K562 (cell line): Measurements from ENCODE around the gene SHISA8. TPM values are rescaled to one million over a fixed set of nuclear protein-coding genes. Genes with fewer than 3 reads are reported as not detected.

ENCODE experiments used
- ATAC-seq: fragments of 200-7000 bp; cut with Tn5 transposase; 3 replicates; pipeline ENCODE4 v1.9.1; 2020; ENCODE audit warnings: moderate library complexity
- BruUV-seq: library from RNA; stranded (reverse); fragments of 400-500 nt; replicated peaks from 2 replicates; lab custom pipeline; 2021; lab: Mats Ljungman, UMichigan
- CTCF ChIA-PET: fragments of 300-600 bp; formaldehyde crosslinking; extraction: SDS; loops from one replicate; lab custom pipeline; 2021; ENCODE audit warnings: low intra/inter-chr PET ratio; lab: Yijun Ruan, JAX
- POLR2A ChIA-PET: fragments of 300-600, 350-650 bp; sonication (Branson Sonifier 250); formaldehyde crosslinking; extraction: SDS; loops from one replicate; lab custom pipeline; 2021; ENCODE audit warnings: antibody characterized with exemption, inconsistent platforms; lab: Yijun Ruan, JAX
- DNase-seq, 4 experiments: peaks; one replicate each; pipeline versions ENCODE4 v3.0.0 to v3.0.0-alpha.2; 2011 to 2018; ENCODE audit warnings: low spot score in 3 of 4, mixed read lengths in 3 of 4; ENCODE audit errors: extremely low read depth in 1 of 4
- FAIRE-seq: peaks from 2 replicates; lab custom pipeline; 2011; peaks lifted over from hg19 to GRCh38; lab: Jason Lieb, UNC
- H2AFZ ChIP-seq: 2 replicates; pipeline ENCODE4 v1.6.0; 2011; ENCODE audit warnings: low read depth, low read length, control low read depth, inconsistent platforms
- H3K27ac ChIP-seq: fragments of 200-600 bp; 3 replicates; pipeline ENCODE4 v1.8.0; 2011; ENCODE audit warnings: low read depth, mild to moderate bottlenecking, control low read depth, inconsistent platforms, low read length, moderate library complexity, mixed read lengths; ENCODE audit errors: extremely low read depth
- H3K27me3 ChIP-seq, 2 experiments: fragments of 300-600 bp in 1 of 2; 2 replicates in 1 of 2; 3 replicates in 1 of 2; pipeline versions ENCODE4 v1.6.0 to v1.8.0; 2011; ENCODE audit warnings: inconsistent platforms in 2 of 2, low read length in 2 of 2, mild to moderate bottlenecking in 1 of 2, mixed read lengths in 1 of 2, moderate library complexity in 1 of 2; ENCODE audit not compliant: control insufficient read depth in 2 of 2, insufficient read depth in 2 of 2
- H3K36me3 ChIP-seq: fragments of 300-600 bp; 3 replicates; pipeline ENCODE4 v1.8.0; 2011; ENCODE audit warnings: mild to moderate bottlenecking, low read length, inconsistent platforms; ENCODE audit not compliant: control insufficient read depth, insufficient read depth
- H3K4me1 ChIP-seq, 2 experiments: fragments of 200-600 bp in 1 of 2; replicated peaks in 1 of 2; 2 replicates in 1 of 2; 3 replicates in 1 of 2; pipeline versions ENCODE4 v1.5.1 to v1.8.0; 2011; ENCODE audit warnings: inconsistent platforms in 2 of 2, low read length in 2 of 2, mild to moderate bottlenecking in 1 of 2, mixed read lengths in 1 of 2, moderate library complexity in 1 of 2; ENCODE audit not compliant: control insufficient read depth in 2 of 2, insufficient read depth in 2 of 2
- H3K4me2 ChIP-seq: 2 replicates; pipeline ENCODE4 v1.6.1; 2011; ENCODE audit warnings: low read length, control low read depth, inconsistent platforms, mixed read lengths; ENCODE audit not compliant: insufficient read depth
- H3K4me3 ChIP-seq: fragments of 200-600 bp; sonication (generic), shearing (Covaris generic); 2 replicates; pipeline ENCODE4 v1.5.1; 2016; ENCODE audit warnings: control low read depth, inconsistent platforms
- H3K79me2 ChIP-seq: fragments of 200-600 bp; 3 replicates; pipeline ENCODE4 v1.8.0; 2011; ENCODE audit warnings: low read length, inconsistent platforms; ENCODE audit not compliant: control insufficient read depth, insufficient read depth
- H3K9ac ChIP-seq, 2 experiments: 2 replicates each; pipeline versions ENCODE4 v1.6.0 to v1.6.1; 2011; ENCODE audit warnings: low read depth in 2 of 2, low read length in 2 of 2, control low read depth in 1 of 2, inconsistent platforms in 1 of 2, mild to moderate bottlenecking in 1 of 2, mixed read lengths in 1 of 2; ENCODE audit not compliant: insufficient read depth in 1 of 2
- H3K9me1 ChIP-seq: one replicate; pipeline ENCODE4 v1.6.0; 2011; ENCODE audit warnings: inconsistent platforms, mild to moderate bottlenecking, low read length, moderate library complexity; ENCODE audit not compliant: control insufficient read depth, insufficient read depth
- H3K9me3 ChIP-seq: replicated peaks from 2 replicates; pipeline ENCODE4 v1.5.1; 2011; ENCODE audit warnings: low read depth, low read length, inconsistent platforms; ENCODE audit not compliant: control insufficient read depth, insufficient read depth
- H4K20me1 ChIP-seq: replicated peaks from 2 replicates; pipeline ENCODE4 v1.6.1; 2011; ENCODE audit warnings: low read length, inconsistent platforms, mixed read lengths; ENCODE audit not compliant: control insufficient read depth, insufficient read depth
- ARID1B ChIP-seq: fragments of 450-650 bp; IDR thresholded peaks from 2 replicates; pipeline ENCODE4 v1.6.1; 2016; ENCODE audit warnings: antibody characterized with exemption, mild to moderate bottlenecking, inconsistent platforms
- BACH1 ChIP-seq: fragments of 200-800 bp; sonication (Bioruptor generic); IDR thresholded peaks from 2 replicates; pipeline ENCODE4 v1.6.1; 2016; ENCODE audit warnings: missing genetic modification characterization, missing compliant biosample characterization
- GABPB1 ChIP-seq: sonication (generic); formaldehyde crosslinking; IDR thresholded peaks from 2 replicates; pipeline ENCODE4 v1.8.0; 2022; ENCODE audit warnings: mild to moderate bottlenecking, missing genetic modification reagents
- HIVEP1 ChIP-seq: fragments of 250-450 bp; sonication (Bioruptor Pico); IDR thresholded peaks from 2 replicates; pipeline ENCODE4 v1.4.0; 2020; ENCODE audit warnings: mild to moderate bottlenecking
- HLTF ChIP-seq: fragments of 450-650 bp; IDR thresholded peaks from 2 replicates; pipeline ENCODE4 v1.6.1; 2016
- MXI1 ChIP-seq: IDR thresholded peaks from 2 replicates; pipeline ENCODE4 v1.6.1; 2011; ENCODE audit warnings: low read depth, mild to moderate bottlenecking, improper control_type of control experiment, low read length
- NR2F6 ChIP-seq: fragments of 450-650 bp; formaldehyde crosslinking; IDR thresholded peaks from 2 replicates; pipeline ENCODE4 v1.4.0; 2020; ENCODE audit warnings: mild to moderate bottlenecking
- NUFIP1 ChIP-seq: fragments of 450-650 bp; IDR thresholded peaks from 2 replicates; pipeline ENCODE4 v1.6.1; 2018; ENCODE audit not compliant: partially characterized antibody
- PHF21A ChIP-seq: fragments of 450-650 bp; IDR thresholded peaks from 2 replicates; pipeline ENCODE4 v1.6.1; 2017; ENCODE audit warnings: low read depth, borderline replicate concordance
- ZNF431 ChIP-seq: sonication (generic); formaldehyde crosslinking; IDR thresholded peaks from 2 replicates; pipeline ENCODE4 v1.8.0; 2022; ENCODE audit warnings: mild to moderate bottlenecking, missing genetic modification reagents
- WGBS: fragments of 100-300 bp; shearing (Covaris generic); methylation state at CpG from one replicate; pipeline ENCODE4 v1.1.6; 2016; ENCODE audit warnings: low coverage, mixed read lengths; ENCODE audit not compliant: insufficient coverage; ENCODE audit errors: missing lambda C conversion rate; 5-methylcytosine and 5-hydroxymethylcytosine counted together
- in situ Hi-C: fragments of 300-500 bp; cut with MboI; formaldehyde crosslinking; loops from 4 replicates; pipeline ENCODE4 v1.15.0; 2018; ENCODE audit warnings: inconsistent platforms, mixed read lengths
- intact Hi-C: fragments of 100-400 bp; cut with micrococcal nuclease; formaldehyde crosslinking; loops from 2 replicates; pipeline ENCODE4 v1.14.2; 2022
- polyA plus RNA-seq, 8 experiments: library from polyadenylated mRNA; depleted of rRNA in 4 of 8; stranded (reverse) in 5 of 8; unstranded in 3 of 8; fragments of >200 nt; fragmentation: Nextera tagmentation in 2 of 8; fragmentation: Illumina TruSeq in 1 of 8; extraction: Ambion mirVana in 2 of 8; extraction: Trizol in 1 of 8; gene quantifications; 2 replicates each; pipeline versions ENCODE4 v1.2.1 to v1.2.3, GENCODE V29; 2011 to 2014; ENCODE audit warnings: inconsistent platforms in 1 of 8, missing spikeins in 1 of 8
- total RNA-seq, 7 experiments: library from RNA; depleted of rRNA in 6 of 7; stranded (reverse); fragments of >200 nt in 6 of 7; fragmentation: Illumina TruSeq in 2 of 7; extraction: Trizol in 2 of 7; gene quantifications; 2 replicates each; pipeline versions ENCODE4 v1.2.1 to v1.2.3, GENCODE V29; 2011 to 2021; ENCODE audit warnings: low replicate concordance in 1 of 7
- TF ChIP-seq, protein P1 (sequence below), 2 experiments: fragments of 450-650 bp in 1 of 2; sonication (generic) in 1 of 2; formaldehyde crosslinking; conservative IDR thresholded peaks; 2 replicates each; pipeline versions ENCODE4 v1.4.0 to v1.8.1; 2020 to 2022; ENCODE audit warnings: mild to moderate bottlenecking in 1 of 2, missing genetic modification reagents in 1 of 2
- TF ChIP-seq, protein P2 (sequence below): sonication (generic); formaldehyde crosslinking; IDR thresholded peaks from 2 replicates; pipeline ENCODE4 v1.8.0; 2022; ENCODE audit warnings: mild to moderate bottlenecking, missing genetic modification reagents

The SHISA8 gene
- total and polyA plus RNA-seq, 9 of the 15 experiments (the other 6 are each of a cell fraction or from before 2014, with no cell fraction given) = 0.07 to 3.3 (median 1.1) TPM; not detected in 4

DNA sequence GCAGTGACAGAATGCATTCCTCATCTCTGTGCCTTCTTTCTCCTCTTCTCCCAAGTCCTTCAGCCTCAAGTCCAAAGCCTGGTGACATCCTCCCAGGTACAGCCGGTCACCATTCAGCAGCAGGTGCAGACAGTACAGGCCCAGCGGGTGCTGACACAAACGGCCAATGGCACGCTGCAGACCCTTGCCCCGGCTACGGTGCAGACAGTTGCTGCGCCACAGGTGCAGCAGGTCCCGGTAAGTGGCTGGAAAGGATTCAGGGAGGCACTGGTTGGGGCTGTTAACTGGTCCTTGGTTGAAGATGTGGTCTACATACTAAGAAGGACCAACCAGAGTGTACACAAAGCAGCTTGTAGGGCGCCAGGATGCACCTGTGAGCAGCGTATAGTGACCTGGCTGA lies 46.3 kb downstream of the SHISA8 start:
- ATAC-seq (no peak), DNase-seq (no peak), FAIRE-seq (no peak)
- Histone ChIP-seq H3K4me3 (no peak overlapping the region), H3K9me1 (no peaks in the 10 kb centered on the region), H2AFZ (no peak overlapping the region), H3K9ac (no peak overlapping the region; a peak in 1 of 4 replicates), H3K36me3 (peaks cover 70% of the 10 kb centered on the region), H3K4me2 (no peak overlapping the region), H3K27ac (no peak overlapping the region), H3K9me3 (no peaks in the 10 kb centered on the region), H3K27me3 (no peaks in the 10 kb centered on the region), H3K4me1 (no peaks in the 10 kb centered on the region; a peak in 1 of 5 replicates), H4K20me1 (peaks cover 16% of the 10 kb centered on the region; the same call in 1 of the 2 replicates), H3K79me2 (peaks cover 28% of the 10 kb centered on the region)
- BruUV-seq = no TSS peak
- TF ChIP-seq GABPB1 = no peak
- TF ChIP-seq, protein P1, sequence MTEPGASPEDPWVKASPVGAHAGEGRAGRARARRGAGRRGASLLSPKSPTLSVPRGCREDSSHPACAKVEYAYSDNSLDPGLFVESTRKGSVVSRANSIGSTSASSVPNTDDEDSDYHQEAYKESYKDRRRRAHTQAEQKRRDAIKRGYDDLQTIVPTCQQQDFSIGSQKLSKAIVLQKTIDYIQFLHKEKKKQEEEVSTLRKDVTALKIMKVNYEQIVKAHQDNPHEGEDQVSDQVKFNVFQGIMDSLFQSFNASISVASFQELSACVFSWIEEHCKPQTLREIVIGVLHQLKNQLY (CRISPR knock-in tag; conservative IDR thresholded peaks at IDR 0.05) = no peak
- TF ChIP-seq ZNF431 = no peak
- no peak for TF ChIP-seq BACH1 (tag)
- no peak for TF ChIP-seq ARID1B
- TF ChIP-seq, protein P2, sequence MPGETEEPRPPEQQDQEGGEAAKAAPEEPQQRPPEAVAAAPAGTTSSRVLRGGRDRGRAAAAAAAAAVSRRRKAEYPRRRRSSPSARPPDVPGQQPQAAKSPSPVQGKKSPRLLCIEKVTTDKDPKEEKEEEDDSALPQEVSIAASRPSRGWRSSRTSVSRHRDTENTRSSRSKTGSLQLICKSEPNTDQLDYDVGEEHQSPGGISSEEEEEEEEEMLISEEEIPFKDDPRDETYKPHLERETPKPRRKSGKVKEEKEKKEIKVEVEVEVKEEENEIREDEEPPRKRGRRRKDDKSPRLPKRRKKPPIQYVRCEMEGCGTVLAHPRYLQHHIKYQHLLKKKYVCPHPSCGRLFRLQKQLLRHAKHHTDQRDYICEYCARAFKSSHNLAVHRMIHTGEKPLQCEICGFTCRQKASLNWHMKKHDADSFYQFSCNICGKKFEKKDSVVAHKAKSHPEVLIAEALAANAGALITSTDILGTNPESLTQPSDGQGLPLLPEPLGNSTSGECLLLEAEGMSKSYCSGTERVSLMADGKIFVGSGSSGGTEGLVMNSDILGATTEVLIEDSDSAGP = no peak
- no peak for TF ChIP-seq MXI1
- TF ChIP-seq NUFIP1 = no peak
- TF ChIP-seq NR2F6 = no peak
- no peak for TF ChIP-seq PHF21A
- TF ChIP-seq HLTF = no peak
- TF ChIP-seq HIVEP1 = no peak
- intact Hi-C loops = no loop called here
- WGBS = 96% methylated on average over 7 of the region's 10 CpGs
- in situ Hi-C loops = no loop called here
- ChIA-PET CTCF (no interaction called here), POLR2A (no interaction called here)
